HG03039 (cell line): ENCODE measurements around the gene TNC.

Experiments
- ATAC-seq: cut with Tn5 transposase; IDR thresholded peaks from one replicate; pipeline ENCODE4 v1.9.1; 2021; ENCODE audit warnings: mild to moderate bottlenecking, moderate library complexity; ENCODE audit not compliant: unreplicated experiment

TNC gene

DNA sequence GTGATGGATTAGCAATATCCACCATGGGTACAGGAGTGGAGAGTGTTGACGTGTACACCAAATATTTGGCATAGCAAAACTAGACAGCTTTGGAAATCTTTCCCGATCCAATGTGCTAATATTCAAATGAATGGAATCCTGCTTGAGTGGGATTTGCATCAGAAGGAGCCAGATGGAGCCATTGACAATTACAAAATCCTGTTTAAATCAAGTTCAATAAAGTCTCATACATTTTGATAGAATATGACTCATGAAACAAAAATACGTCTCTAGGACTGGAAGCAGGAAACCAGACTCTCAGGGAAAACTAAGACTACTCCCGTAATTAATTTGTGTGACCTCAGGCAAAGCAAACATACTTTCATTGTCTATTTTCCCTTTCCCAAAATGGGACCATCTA, 13.0 kb downstream of the TNC start:
- no peak for ATAC-seq

DNA sequence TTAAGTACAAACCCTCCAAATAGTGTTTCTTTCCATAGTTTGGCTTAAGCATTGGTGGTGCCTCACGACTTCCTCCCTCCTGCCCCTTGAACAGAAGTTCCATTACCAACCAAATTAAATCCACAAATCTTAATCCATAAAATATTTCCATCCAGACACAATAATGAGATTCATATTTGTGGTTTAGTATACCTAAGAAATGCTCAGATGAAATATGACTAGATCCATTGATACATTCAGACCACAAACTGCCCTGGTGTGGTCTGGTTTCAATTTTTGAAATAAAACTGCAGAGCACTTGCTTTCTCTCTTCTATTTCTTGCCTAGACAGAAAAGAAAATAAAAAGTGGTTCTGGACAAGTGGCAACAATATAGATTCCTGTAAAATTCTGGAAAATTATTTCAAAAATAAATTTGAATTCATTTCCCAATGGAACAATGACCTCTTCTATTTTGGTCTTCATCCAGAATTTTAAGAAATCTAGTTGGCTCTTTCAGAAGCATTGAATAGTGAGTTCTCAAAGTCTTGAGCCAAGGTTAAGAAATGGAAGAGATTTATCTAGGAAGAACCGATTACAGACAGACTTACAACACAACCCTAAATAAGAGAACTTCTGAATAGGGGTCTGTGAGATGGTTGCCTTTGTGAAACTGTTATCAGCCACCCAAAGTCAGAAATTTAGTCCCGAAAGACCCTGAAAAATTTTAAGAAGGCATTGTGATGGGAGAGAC, 14.0 kb downstream of the TNC start:
- ATAC-seq = no peak

DNA sequence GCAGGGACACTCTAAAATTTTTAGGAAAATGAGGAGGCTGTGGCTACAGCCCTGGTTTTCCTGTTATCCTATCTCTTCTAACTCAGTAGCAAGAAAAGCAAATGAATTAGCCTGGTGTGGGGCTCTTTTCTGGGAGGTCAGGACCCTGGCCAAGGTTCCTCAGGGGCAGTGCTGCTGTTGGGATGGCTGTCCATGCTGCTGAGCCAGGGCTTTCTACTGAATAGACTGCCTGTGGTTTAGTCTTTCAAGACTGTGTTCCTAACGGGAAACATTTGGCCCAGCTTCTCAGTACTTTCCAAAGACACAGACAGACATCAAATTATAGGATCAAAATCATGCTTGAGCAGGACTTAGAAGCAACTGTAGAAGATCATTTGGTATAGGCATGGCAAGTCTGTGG, 18.1 kb downstream of the TNC start:
- ATAC-seq = no peak

DNA sequence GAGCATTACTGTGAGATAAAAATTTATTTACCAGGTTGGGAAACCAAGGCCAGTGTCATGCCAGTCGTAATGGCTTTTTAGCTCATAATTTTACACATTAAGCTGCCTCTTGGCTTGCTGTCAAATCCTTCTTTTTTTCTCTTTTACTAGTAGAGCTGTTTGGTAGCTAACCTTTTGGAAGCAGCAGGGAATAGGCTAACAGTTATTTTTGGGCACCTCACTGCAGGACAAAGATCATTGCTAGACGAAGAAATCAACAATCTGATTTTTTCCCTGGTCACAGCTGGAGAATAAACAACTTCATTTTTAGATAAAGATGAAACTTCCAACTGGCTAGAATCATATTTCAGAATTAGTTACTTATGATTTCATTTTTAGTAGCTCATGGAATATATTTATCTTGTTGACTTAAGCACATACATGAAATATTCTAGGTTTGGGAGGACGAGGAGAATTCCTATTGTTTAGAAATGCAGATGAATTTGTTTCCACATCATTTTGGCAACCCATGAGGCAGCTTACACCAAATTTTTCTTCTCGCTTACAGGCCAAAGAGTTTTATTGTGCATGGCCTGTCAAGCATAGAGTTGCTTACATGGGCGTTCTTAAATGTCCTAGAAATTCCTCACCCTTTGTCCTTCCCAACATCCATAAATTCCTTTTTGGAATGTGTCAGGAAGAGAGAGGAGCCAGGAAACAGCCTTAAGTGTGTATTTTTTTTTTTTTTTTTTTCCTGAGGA, 19.6 kb downstream of the TNC start:
- ATAC-seq = no peak

DNA sequence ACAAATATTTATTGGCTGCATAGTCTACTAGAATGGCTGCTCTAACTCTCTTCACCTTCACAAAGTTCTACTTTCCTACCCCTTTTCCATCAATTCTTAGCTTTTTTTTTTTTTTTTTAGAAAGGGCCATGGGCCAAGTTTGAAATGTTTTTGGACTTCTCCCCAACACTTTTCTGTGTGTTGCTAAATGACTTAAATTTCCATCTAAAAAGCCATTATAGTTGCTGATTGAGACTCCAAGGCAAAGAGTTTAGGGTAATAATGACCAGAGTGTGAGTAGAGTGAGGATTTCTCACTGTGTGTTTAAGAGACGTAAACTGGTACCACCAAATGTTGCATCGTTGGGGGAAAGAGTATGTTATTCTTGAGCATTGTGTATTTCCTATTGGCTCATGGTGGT, 24.4 kb downstream of the TNC start:
- no peak for ATAC-seq

DNA sequence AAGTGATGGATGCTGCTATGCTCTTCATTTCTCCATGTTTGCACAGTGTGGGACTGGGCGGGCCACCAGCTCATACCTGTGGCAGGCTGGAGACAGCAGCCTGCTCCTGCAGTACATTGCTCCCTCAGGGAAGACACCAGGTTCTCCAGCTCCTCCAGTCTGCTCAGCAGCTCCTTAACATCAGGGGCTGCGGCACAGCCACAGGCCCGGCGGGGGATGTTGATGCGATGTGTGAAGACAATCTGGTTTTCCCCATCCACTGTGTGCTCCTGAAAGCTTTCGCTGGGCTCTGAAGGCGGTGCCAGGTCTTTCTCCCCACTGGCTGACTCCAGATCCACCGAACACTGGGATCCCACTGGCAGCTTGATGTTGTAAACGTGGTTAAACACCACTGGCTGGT, 27.5 kb downstream of the TNC start:
- no peak for ATAC-seq

DNA sequence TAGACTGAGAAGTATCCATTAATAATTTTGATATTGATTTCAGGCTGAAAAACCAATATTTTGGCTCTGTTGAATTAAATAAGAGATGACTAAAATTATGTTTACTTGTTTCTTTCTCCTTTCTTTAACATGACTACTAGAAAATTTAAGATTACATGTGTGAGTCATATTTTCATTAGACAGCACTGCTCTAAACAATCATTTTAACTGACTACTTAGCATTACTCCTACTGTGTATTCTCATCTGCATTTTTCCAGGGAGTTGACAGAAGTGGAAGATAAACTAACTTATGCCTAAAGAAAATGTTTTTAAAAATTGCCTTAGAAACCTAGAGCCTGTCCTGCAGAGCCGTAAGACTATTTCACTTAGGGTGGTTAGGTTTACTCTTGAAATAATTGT, 29.1 kb downstream of the TNC start:
- no peak for ATAC-seq

DNA sequence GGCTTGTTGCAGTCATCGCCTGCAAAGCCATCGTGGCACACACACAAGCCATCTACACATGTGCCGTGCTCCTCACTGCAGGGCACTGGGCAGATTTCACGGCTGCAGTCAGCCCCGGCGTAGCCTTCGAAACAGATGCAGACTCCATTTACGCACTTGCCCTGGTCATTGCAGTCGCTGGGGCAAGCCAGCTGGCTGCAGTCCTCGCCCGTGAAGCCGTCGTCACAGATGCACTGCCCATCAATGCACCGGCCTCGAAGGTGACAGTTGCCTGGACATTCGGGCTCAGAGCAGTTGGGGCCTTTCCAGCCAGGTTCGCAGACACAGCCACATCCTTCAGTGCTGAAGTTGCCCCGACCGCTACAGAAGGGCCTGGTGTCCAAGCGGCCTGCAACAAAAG, 31.1 kb downstream of the TNC start:
- ATAC-seq = no peak

DNA sequence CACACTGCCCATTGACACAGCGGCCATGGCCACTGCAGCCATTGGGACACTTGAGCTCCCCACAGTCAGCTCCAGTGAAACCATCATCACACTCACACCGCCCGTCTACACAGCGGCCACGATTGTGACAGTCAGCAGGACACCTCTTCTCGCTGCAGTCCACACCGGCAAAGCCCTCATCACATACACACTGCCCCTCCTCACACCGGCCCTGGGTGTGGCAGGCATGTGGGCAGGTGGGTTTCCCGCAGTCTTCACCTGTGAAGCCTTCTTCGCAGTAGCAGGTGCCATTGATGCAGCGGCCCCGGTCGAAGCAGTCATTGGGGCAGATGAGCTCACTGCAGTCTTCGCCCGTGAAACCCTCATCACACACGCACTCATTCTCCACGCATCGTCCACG, 31.5 kb downstream of the TNC start:
- ATAC-seq = no peak

DNA sequence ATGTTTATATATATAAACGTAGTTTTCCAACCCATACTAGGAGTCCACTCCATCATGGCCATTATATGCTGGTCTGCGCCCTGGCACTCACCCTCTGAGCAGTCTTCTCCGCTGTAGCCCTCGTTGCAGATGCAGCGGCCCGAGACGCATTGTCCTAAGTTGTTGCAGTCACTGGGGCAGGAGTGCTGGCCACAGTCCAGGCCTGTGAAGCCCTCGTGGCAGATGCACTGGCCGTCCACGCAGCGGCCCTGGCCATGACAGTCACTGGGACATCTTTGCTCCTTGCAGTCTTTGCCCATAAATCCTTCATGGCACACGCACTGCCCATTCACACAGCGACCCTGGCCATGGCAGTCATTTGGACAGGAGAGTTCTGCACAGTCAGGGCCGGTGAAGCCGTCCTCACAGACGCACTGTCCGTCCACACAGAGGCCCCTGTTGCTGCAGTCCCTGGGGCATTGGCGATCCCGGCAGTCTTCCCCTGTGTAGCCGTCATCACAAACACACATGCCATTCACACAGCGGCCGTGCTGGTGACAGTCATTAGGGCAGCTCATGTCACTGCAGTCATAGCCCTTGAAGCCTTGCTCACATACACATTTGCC, 32.1 kb downstream of the TNC start:
- ATAC-seq = no peak

DNA sequence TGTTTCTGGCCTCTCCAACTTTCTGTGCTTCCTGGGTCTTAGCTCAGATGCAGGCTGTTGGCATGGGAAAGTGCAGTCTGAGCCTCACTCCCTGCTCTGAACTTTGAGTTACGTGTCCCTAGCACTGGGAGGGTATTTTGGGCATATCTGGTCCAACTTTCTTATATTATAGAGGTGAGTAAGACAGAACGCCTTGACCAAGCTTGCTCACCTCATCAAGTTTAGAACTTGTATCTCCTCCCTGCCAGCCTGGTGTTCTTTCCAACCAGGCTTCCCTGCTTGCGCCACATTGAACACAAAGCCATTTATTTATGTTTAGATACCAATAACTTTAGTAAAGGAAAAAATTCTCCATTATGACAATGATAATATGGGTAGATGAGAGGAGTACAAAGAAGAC, 33.2 kb downstream of the TNC start:
- ATAC-seq = no peak

DNA sequence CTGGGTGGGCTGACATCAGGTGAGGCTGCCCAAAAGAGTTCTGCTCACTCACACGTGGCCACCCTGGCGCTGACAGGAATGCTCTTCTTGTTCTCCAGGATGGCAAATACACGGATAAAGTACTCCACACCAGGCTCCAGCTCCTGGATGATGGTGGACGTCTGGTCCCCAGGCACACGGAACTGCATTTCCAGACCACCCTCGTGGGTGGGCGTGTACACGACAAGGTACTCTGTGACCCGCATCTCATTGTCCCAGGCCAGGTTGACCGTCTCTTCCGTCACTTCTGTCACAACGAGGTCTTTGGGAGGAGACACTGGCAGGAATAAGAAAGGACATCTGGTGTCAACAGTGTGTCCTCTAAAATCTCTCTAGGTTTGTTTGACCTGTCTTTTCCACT, 33.8 kb downstream of the TNC start:
- no peak for ATAC-seq

DNA sequence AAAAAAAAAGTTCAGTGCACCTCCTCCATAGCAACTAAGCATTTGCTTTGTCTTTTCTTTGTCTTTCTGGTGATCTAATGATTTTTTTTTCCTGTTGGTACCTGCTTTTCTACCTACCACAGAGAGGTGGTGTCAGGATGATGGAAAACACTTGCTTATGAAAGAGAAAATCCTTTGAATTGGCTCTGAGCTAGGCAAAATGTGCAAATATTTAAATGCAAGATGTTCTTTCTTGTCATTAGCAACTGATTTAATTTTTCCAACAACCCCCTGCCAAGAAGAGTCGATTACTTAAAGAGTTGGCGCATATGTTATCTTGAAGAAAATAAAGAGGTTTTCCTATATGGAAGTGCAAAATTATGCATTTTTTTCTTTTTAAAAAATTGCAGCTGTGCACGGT, 37.7 kb downstream of the TNC start:
- ATAC-seq = no peak

DNA sequence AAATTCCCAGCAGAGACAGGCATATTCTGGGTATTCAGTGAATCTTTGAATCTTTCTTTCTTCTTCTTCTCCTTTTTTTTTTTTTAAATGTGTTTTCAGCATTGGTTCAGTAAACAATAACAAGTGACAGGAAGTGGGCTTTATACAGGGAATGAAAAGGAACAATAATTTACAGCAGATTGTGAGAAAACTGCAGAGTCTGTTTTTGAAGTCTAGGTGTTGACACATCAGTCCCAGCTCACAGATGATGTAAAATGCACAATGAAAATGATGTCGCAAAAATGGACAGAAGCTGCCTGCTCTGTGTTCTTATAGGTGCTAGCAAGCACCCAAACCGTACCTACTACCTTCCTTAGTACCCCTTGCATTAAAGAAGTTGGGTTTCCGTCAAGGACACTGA, 38.8 kb downstream of the TNC start:
- ATAC-seq = no peak

DNA sequence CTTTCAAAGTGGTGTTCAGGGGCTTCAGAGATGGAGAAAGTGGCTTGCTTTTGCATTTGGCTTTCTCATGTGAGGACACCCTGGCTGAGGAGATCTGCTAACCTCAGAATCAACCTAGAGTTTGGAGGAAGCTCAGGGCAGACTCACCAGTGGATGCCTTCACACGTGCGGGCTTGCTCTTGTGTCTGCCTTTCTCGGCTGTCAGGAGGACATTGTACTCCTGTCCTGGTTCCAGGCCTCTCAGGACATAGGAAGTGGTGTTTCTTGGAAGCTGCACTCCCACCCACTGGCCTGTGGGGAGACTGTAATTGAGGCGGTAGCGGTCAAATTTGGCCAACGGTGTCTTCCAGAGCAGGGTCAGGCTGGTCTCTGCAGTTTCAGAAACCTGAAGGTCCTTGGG, 44.5 kb downstream of the TNC start:
- no peak for ATAC-seq

DNA sequence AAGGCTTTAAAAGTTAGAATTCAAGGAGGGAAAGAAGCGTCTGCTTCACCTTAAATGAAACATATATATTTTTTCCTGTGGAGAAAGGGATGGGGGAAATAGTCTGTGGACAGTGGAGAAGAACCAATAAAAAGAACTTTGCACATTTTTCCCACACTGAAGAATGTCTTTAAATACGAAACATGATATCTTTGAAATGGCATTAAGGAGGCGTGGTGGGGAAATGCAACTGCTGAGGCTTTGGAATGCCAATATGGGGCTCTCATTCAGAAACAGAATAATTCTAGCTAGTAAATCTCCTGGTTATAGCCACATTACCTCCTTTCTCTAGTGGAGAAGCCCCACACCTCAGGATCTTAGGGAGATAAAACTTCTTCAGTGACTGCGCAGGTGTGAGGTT, 46.8 kb downstream of the TNC start:
- no peak for ATAC-seq

DNA sequence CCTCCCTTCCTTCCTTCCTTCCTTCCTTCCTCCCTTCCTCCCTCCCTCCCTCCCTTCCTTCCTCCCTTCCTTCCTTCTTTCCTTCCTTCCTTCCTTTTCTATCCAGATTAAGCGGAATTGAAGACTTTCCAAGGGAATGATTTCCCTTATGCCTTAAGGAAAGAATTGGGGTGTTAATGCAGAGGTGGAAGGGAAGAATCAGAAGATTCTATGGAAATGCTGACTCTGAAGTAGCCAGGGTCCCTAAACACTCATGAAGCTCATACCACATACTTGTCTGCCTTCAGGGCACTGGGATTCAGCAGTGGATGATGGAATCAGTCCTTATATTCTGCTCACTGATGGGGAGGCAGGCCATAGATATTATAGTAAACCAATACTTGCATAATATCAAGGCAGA, 48.2 kb downstream of the TNC start:
- ATAC-seq = no peak

DNA sequence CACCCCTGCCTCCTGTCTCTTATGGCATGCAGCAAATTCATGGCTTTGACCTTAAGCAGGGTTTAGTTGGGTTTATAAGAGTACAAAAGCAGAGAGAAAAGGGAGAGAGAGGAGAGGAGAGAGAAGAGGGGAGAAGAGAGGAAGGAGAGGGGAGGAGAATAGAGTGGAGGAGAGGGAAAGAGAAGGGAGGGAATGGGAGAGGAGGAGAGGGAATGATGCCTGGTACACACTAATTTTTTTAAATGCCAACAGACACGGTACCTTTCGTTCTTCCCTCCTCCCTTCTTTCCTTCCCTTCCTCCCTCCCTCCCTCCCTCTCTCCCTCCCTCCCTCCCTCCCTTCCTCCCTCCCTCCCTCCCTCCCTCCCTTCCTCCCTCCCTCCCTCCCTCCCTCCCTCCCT, 48.7 kb downstream of the TNC start:
- no peak for ATAC-seq

DNA sequence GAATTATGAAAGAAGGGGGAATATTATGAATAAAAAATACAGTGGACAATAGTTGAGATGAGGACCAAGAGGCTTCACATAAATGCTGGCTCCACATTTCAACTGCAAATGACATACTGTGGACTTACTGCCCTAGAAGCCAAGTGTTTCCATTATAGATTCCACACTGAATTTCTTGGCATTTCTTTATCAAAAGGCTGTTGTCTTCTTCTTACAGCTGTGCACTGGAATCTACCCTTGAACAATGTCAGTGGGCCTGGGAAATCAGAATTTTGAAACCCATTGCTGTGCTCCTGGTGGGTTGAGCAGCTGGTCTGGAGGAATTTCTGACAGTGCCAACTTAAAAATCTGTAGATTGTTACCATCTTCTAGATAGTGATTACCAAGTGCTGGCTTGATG, 49.9 kb downstream of the TNC start:
- no peak for ATAC-seq

DNA sequence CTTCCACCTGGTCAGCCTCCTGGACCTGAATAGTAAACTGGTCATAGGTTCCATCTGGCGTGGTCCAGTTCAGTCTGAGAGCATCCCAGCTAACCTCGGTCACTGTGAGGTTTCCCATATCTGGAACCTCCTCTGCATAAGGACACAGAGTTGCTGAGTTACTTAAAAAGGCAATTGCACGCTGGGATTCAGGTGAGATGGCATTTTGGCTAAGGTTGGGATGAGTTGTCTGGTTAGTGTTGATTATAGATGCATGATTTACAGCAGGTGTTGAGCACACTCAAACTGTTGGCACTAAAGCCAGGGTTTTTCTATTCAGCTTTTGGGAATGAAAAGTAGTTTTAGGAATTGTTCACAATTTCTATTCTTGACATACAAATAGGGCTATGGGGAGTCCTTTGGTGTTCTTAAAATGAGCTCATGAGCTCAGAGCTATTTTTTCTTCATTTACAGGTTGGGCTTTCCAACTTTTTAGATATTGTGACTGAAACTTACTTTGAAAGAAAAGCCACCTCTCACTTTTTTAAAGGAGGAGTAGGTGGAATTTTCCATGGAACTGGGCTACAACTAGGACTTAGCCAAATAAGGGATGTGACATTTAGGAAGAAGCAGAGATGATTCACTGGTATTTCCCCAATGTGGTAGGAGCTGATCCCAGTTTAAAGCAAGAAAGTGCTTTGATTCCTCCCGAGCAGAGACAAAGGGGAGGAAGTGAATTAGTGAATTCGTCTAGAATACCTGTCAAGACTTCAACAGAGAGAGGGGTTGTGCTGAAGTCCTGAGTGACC, 54.7 kb downstream of the TNC start:
- ATAC-seq = no peak

DNA sequence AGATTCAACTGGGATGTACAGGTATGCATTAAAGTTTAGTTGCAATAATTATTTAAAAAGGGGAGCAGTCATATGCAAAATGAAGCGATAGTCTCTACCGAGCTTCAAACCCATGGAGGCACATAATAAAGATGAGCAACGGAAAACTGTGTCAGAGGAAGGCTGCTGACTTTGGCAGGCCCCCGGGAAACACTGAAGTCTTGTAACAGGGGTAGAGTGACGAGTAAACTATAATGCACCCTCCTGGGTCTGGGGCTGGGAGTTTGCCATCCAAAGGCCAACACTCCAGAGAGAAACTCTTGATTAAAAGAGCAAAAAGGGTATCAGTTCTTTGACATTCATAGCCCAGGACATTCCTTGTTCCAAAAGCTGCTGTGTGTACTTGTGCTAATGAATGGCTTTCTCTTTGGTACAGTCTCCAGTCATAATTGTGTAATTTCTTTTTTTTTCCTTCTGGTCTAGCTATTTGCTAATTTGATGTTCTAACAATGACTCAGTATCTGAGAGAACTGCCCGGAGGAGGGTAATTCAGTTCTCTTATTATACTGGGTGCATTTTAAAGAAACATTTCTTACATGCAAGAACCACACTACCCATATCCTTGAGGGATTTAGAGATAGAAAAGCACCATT, 59.2 kb downstream of the TNC start:
- ATAC-seq = no peak
